ENCODE data around the gene FAR2.

The FAR2 gene

DNA sequence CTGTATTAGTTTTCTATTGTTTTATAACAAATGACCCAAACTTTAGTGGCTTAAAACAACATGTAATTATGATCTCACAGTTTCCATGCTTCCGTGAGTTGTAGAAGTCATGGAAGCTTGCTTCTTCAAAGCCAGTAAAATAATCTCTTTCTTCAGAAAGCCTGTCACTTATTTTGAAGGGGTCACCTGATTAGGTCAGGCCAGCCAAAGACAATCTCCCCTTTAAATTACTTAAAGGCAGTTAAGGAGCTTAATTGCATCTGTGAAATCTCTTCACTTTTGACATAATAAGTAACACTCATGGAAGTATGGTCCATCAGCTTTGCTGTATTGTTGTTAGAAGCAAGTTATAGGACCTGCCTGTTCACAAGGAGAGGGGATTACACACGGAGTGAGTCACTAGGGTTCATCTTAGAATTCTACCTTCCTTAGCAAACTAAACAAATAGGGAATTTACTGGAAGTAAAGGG lies 89.8 kb downstream of the FAR2 start:
- DNase-seq (ENCODE audit: low read depth): no peak
- no peak overlapping the region for H3K4me3 ChIP-seq (ENCODE audit: low read depth, low read length)
- TF ChIP-seq, protein P1, sequence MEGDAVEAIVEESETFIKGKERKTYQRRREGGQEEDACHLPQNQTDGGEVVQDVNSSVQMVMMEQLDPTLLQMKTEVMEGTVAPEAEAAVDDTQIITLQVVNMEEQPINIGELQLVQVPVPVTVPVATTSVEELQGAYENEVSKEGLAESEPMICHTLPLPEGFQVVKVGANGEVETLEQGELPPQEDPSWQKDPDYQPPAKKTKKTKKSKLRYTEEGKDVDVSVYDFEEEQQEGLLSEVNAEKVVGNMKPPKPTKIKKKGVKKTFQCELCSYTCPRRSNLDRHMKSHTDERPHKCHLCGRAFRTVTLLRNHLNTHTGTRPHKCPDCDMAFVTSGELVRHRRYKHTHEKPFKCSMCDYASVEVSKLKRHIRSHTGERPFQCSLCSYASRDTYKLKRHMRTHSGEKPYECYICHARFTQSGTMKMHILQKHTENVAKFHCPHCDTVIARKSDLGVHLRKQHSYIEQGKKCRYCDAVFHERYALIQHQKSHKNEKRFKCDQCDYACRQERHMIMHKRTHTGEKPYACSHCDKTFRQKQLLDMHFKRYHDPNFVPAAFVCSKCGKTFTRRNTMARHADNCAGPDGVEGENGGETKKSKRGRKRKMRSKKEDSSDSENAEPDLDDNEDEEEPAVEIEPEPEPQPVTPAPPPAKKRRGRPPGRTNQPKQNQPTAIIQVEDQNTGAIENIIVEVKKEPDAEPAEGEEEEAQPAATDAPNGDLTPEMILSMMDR (IDR thresholded peaks at IDR 0.05; ENCODE audit: low read depth, low read length, missing control alignments): no peak
- in situ Hi-C loops (cut with HindIII; ENCODE audit: low sequenced_read_pairs): no loop called here

DNA sequence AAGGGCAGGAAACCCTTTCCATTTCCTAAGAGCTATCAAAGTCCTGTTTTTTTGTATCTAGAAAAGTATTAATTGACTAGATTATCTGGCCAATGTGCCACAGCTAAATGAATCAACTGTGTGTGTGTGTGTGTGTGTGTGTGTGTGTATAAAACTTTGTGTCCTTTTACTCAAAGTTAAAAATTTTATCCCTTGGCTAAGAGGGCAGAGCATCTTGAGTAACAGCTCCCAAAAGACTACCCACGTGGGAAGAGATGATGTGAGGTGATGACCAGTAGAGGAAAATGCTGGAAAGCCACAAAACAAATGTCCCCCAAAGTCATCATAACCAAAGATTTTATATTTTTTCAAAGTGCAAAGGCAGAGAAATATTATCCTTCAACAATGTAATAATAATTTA lies 90.3 kb downstream of the FAR2 start:
- no peak overlapping the region for H3K4me3 ChIP-seq (ENCODE audit: low read depth, low read length)
- in situ Hi-C loops (cut with HindIII; ENCODE audit: low sequenced_read_pairs): no loop called here
- TF ChIP-seq, protein P1 (IDR thresholded peaks at IDR 0.05; ENCODE audit: low read depth, low read length, missing control alignments): no peak
- DNase-seq (ENCODE audit: low read depth): no peak

DNA sequence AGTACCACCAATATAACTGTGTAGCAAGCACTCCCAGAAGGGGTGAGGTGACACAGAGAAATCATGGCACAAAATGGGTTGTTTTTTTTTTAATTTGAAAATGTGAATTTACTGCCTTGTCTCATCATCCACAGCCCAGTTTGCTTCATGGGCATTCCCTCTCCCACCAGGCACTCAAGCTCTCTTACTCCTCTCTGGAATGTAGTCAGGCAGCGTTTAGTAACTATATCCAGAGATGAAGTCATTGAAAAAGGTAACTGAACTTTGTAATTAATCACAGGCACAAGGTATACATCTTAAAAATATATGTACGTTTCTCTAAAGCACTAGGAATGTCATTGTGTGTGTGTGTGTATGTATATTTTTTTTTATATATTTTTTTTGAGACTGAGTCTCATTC lies 91.4 kb downstream of the FAR2 start:
- DNase-seq (ENCODE audit: low read depth): no peak
- no peak overlapping the region for H3K4me3 ChIP-seq (ENCODE audit: low read depth, low read length)
- TF ChIP-seq, protein P1 (IDR thresholded peaks at IDR 0.05; ENCODE audit: low read depth, low read length, missing control alignments): no peak
- in situ Hi-C loops (cut with HindIII; ENCODE audit: low sequenced_read_pairs): no loop called here

DNA sequence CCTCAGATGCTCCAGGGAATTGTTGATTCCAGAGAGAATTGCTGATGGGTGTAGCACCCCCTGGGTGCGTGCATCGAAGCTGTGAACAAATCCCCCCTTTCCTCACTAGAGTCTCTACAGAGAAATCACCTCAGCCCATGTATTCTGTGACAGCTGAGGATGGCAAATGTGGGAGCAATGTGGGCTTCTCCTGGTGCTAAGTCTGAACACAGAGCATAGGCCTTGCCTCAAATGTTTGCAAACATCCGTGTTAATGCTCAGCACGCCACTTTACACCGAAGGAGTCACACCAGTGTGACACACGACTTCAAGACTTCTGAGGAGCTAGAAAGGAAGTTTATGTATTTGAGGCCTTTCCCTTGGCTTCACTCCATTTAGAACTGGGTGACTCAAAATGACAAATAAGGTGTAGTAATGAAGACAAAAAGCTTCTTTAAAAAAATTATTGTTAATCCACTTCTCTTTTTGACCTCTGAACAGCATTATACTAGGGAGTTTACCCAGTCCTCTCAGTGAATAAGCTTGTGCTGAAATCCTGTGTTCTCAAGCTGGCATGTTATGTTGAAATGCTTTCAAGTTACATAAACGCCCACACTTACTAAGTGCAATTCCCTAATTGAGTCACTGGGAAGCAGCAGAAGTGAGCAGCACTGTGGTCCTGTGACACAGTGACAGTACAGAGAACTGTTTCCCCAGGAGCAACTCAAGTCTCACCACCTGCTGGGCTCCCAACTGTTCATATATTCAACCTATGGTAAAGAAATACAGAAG lies 92.9 kb downstream of the FAR2 start:
- TF ChIP-seq, protein P1 (IDR thresholded peaks at IDR 0.05; ENCODE audit: low read depth, low read length, missing control alignments): no peak
- DNase-seq (ENCODE audit: low read depth): no peak
- in situ Hi-C loops (cut with HindIII; ENCODE audit: low sequenced_read_pairs): no loop called here
- no peak overlapping the region for H3K4me3 ChIP-seq (ENCODE audit: low read depth, low read length)

DNA sequence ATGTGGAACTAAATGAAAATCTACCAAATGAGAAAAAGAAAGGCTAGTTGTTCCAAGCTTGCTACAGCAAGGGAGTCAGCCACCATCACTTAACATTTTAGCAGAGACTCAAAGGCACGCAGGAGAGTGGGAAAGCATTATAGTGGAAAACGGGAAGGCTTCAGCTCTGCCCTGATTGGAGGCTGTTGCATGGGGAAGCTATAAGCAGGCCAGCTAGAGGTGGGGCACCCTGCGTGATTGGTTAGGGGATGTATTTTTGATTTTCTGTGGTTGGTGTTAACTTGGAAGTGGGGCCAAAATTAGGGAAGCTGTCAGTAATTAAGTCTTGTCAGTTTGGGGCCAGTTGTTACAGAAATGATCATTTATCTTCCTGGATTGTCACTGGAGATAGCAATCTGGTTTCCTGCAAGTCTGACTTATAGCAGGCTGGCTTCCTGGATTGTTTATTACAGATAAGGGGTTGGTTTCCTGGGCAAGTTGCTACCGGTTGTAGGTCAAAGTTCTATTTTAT lies 93.9 kb downstream of the FAR2 start:
- no peak for DNase-seq (ENCODE audit: low read depth)
- TF ChIP-seq, protein P1 (IDR thresholded peaks at IDR 0.05; ENCODE audit: low read depth, low read length, missing control alignments): no peak
- H3K4me3 ChIP-seq (ENCODE audit: low read depth, low read length): no peak overlapping the region
- in situ Hi-C loops (cut with HindIII; ENCODE audit: low sequenced_read_pairs): no loop called here

DNA sequence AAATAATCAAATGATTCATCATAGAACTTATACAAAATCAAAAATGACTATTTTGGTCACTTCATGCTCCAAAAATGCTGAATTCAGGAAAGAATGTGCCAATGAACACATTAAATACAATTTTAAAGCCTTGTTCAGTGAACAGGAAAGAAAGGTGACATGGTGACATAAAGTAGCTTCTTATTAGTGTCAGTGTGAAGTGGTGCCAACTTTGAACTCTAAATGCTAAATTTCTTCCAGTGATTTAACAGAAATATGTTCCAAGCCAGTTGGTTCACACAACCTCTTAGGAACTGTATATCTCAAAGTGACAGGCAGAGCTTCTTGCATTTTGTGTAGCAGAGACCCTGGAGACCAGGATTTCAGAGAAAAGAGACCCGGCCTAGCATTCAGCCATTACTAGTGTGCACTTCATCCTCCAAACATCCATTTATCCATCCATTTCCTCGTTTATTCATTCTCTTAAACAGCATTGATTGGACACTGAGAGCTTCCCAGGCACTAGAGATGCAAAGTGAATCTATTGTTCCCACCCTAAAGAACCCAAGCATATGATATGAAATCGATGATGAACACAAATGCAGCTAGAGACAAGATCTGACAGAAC lies 95.2 kb downstream of the FAR2 start:
- DNase-seq (ENCODE audit: low read depth): no peak
- no peak overlapping the region for H3K4me3 ChIP-seq (ENCODE audit: low read depth, low read length)
- in situ Hi-C loops (cut with HindIII; ENCODE audit: low sequenced_read_pairs): no loop called here
- TF ChIP-seq, protein P1 (IDR thresholded peaks at IDR 0.05; ENCODE audit: low read depth, low read length, missing control alignments): no peak
